GM12801 (cell line): Measurements from ENCODE around the gene DOHH.

Experiments
- TF ChIP-seq, protein P1 (sequence below): IDR thresholded peaks from one replicate; pipeline ENCODE4 v1.5.1; 2011; ENCODE audit warnings: control low read depth; ENCODE audit not compliant: insufficient read length; ENCODE audit errors: extremely low read depth

Gene DOHH

DNA sequence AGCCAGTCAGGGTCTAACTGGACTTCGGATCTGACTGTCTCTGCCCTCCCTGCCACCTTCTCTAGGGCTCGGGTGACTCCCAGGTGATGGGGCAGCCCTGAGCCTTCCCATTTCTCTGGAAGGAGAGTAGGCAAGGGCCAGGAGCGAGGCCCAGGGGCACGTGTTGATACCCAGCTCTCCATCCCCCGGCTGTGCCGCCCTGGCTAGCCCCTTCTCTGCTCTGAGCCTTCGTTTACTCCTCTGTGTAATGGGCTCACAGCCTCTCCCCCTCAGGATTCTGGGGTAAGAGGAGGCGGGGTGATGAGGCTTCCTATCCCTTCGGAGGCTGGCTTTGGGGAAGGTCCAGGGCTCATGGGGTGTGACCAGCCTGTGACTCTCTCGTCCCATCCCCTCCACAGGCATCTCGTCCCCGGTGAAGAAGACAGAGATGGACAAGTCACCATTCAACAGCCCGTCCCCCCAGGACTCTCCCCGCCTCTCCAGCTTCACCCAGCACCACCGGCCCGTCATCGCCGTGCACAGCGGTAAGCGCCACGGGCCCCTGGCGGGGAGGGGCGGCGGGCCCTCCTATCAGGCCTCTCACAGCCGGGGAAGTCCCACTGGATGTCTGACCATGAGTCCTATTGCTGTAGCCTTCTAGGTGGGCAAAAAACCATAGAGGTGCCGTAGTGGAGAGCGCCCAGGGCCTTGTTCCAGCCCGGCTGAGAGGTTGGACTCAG lies 51.7 kb downstream of the DOHH start:
- TF ChIP-seq, protein P1, sequence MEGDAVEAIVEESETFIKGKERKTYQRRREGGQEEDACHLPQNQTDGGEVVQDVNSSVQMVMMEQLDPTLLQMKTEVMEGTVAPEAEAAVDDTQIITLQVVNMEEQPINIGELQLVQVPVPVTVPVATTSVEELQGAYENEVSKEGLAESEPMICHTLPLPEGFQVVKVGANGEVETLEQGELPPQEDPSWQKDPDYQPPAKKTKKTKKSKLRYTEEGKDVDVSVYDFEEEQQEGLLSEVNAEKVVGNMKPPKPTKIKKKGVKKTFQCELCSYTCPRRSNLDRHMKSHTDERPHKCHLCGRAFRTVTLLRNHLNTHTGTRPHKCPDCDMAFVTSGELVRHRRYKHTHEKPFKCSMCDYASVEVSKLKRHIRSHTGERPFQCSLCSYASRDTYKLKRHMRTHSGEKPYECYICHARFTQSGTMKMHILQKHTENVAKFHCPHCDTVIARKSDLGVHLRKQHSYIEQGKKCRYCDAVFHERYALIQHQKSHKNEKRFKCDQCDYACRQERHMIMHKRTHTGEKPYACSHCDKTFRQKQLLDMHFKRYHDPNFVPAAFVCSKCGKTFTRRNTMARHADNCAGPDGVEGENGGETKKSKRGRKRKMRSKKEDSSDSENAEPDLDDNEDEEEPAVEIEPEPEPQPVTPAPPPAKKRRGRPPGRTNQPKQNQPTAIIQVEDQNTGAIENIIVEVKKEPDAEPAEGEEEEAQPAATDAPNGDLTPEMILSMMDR = no peak

DNA sequence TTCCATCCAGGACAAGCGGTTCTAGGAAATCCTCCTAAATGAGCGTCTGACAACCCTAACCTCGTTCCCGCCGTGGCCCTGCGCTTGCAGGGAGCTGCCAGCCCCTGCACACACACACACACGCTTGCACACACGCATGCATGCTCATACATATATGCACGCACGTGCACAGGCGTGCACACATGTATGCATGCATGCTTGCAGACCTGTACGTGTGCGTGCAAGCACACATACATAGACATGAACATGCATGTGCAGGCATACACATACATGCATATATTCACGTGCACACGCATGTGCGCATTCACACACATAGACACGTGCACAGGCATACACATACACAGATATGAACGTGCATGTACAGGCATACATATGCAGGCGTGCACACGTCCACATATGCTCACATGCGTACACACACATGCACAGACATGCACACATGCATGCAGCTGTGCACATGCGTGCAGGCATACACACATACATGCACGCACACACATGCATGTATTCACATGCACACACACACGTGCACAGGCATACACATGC lies 55.7 kb downstream of the DOHH start:
- TF ChIP-seq, protein P1 = no peak

DNA sequence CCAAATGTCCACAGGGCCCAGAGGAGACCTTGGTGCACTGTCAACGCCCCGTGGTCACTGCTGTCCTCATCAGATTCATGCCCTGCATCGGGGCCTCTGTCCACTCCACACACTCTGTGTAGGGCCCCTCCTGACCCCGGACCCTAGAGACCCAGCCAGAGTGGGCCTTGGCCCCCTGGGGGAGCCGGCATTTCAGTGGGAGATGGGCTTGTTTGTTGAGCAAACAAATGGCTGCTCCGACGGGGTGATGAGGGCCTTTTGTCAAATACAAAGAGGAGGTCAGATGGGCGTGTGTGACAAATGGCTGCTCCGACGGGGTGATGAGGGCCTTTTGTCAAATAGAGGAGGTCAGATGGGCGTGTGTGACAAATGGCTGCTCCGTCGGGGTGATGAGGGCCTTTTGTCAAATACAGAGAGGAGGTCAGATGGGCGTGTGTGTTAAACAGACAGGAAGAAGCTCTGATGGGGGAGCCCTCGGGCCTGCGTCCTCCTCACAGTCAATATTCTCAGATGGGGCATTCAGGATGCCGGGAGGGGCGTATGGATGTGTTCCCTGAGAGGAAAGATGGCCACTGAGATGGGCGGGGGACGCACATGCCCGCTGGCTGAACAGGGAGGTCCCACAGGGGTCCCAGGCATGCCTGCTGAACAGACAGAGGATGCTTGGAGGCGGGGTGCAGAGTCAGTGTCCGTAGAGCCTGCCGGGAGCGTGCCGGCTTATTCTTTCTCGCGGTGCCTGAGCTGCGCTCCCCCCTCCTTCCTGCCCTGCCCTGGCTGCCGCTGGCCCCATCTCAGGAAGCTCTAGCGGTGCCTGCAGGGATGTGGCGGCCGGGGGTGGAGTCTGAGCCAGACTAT lies 56.4 kb downstream of the DOHH start:
- TF ChIP-seq, protein P1 = no peak

DNA sequence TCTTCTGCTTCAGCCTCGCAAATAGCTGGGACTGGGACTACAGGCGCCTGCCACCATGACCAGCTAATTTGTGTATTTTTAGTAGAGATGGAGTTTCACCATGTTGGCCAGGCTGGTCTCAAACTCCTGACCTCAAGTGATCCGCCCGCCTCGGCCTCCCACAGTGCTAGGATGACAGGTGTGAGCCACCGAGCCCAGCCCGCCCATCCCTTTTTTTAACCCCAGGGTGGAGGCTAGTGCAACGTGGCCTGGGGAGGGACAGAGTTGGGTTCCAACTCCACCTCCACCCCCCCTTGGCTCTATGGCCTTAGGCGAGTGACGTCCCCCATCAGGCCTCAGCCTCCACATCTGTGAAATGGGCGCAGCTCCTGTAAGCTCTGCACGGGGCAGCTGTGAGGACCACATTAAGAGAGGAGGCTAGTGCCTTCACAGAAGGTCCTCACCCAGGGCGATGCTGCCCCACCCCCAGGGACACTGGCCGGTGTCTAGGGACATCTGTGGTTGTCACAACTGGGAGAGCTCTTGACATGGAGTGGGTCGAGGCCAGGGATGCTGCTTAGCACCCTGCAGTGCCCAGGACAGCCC lies 57.9 kb downstream of the DOHH start:
- TF ChIP-seq, protein P1 = no peak

DNA sequence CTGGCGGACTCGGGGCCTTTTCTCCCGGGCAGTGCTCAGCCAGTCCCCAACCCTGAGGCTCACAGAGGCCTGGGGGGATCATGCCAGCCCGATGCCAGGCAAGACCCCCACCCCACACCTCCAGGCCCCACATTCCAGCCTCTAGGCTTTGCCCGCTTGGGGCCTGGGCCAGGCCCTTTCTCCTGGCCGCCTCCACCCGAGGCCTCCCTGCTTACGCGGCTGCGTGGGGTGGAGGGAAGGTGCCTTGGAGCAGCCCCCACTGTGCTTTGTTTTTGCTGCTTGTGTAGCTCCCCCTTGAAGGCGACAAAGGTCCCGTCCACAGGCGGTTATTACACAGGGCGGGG lies 58.5 kb downstream of the DOHH start:
- TF ChIP-seq, protein P1 = no peak

GRCh38 chr19:3441089-3441985 lies 59.1 kb downstream of the DOHH start:
- TF ChIP-seq, protein P1 = no peak
